ENCODE results near the gene HSPB8. TPM values are rescaled to one million over a fixed set of nuclear protein-coding genes. Genes with fewer than 3 reads are reported as not detected.

The HSPB8 gene
- total RNA-seq, 2 donors from 2014 or later = 14.8 to 22.7 TPM

DNA sequence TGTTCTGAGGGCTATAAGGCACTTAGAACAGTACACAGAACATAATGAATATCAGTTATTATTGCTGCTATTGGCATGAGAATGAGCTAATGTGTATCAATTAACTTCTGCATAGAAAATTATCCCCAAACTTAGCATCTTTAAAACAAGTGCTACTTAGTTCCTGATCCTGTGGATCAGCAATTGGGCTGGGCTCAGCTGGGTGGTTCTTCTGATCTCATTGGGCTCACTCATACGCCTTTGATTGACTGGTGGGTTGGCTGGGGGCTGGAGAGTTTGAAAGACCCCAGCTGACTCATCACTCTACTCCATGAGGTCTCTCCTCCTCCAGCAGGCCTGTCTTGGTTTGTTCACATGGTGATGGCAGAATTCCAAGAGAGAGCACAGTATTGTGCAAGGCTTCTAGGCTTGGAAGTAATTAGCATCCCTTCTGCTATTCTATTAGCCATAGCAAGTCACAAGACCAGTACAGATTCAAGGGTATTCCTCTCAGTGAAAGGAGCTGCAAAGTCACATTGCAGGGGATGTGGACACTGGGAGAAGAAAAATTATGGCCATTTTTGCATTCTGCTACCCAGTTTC lies 27.2 kb upstream of the HSPB8 start:
- TF ChIP-seq POLR2A (IDR thresholded peaks at IDR 0.05) (no peak), CTCF (IDR thresholded peaks at IDR 0.05) (no peak)
- H3K4me1 ChIP-seq = no peaks in the 10 kb centered on the region
- no peaks in the 10 kb centered on the region for H3K9me3 ChIP-seq
- WGBS, 2 donors = 60 to 67% methylated on average over 1 of the region's 1 CpG
- H3K4me3 ChIP-seq = no peak overlapping the region
- DNase-seq = no peak
- no peak overlapping the region for H3K27ac ChIP-seq
- no peak for ATAC-seq
- no peaks in the 10 kb centered on the region for H3K36me3 ChIP-seq (replicated peaks in 1 of 2; ENCODE audit: insufficient read depth in 1 of 2, low read depth in 2 of 2)
- intact Hi-C loops (cut with DNase I) = no loop called here
- no peaks in the 10 kb centered on the region for H3K27me3 ChIP-seq

GRCh38 chr12:119153477-119154434 lies 25.0 kb upstream of the HSPB8 start:
- Histone ChIP-seq H3K36me3 (replicated peaks in 1 of 2; ENCODE audit: insufficient read depth in 1 of 2, low read depth in 2 of 2) (no peaks in the 10 kb centered on the region), H3K4me1 (no peaks in the 10 kb centered on the region), H3K27me3 (no peaks in the 10 kb centered on the region), H3K9me3 (no peaks in the 10 kb centered on the region), H3K27ac (no peak overlapping the region), H3K4me3 (no peak overlapping the region)
- TF ChIP-seq CTCF (IDR thresholded peaks at IDR 0.05) = no peak
- no peak for TF ChIP-seq POLR2A (IDR thresholded peaks at IDR 0.05)
- 53 to 57% methylated on average over 48 to 49 of the region's 49 CpGs for WGBS, 2 donors
- DNase-seq = peak; percentile 71 to 76 (median 74)
- intact Hi-C loops (cut with DNase I) = no loop called here
- peak; percentile 77 for ATAC-seq

DNA sequence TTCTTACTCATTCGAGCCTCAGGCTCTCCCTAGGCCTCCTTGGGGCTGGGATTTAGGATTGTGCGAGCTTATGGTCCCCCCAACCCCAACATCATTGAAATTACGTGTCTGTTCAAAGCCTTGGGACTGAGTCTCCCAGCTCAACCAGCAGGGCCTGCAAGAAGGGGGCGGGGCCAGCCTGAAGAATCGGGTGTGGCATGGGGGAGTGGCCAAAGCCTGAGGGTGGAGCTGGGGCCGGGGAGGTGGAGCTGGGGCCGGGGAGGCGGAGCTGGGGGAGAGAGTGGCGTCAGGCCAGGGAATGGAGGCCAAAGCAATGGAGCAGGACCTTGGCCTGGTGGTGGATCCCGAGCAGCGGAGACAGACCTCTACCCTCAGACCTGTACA lies 24.3 kb upstream of the HSPB8 start:
- TF ChIP-seq POLR2A (IDR thresholded peaks at IDR 0.05) (no peak), CTCF (IDR thresholded peaks at IDR 0.05) (no peak)
- no peak for DNase-seq
- no peak overlapping the region for H3K27ac ChIP-seq
- no peaks in the 10 kb centered on the region for H3K27me3 ChIP-seq
- no peaks in the 10 kb centered on the region for H3K36me3 ChIP-seq (replicated peaks in 1 of 2; ENCODE audit: insufficient read depth in 1 of 2, low read depth in 2 of 2)
- no peaks in the 10 kb centered on the region for H3K4me1 ChIP-seq
- no peak for ATAC-seq
- WGBS, 2 donors = 73 to 76% methylated on average over 10 to 11 of the region's 11 CpGs
- H3K9me3 ChIP-seq = no peaks in the 10 kb centered on the region
- intact Hi-C loops (cut with DNase I) = no loop called here
- H3K4me3 ChIP-seq = no peak overlapping the region

DNA sequence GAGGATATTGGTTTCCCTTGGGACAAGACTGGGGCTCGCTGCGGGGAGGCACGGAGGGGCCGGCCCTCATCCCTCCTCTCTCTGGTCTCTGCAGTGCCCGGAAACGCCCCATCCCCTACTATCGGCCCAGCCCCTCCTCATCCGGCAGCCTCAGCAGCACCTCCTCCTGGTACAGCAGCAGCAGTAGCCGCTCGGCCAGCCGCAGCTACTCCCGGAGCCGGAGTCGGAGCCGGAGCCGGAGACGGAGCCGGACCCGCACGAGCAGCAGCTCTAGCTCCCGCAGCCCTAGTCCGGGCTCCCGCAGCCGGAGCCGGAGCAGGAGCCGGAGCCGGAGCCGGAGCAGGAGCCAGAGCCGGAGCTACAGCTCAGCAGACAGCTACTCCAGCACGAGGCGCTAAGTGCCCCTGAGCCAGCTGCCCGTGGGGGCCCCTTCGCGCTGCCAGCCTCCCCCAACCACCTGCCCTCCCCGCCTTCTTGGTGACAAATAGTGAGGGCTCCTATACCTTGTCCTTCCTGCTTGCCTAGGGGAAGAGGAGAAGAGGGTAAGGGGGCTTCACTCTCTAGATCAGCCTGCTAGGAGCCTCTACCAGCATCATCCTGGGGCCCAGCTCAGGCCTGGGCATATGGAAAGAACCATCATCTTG lies 22.2 kb upstream of the HSPB8 start:
- Histone ChIP-seq H3K36me3 (replicated peaks in 1 of 2; ENCODE audit: insufficient read depth in 1 of 2, low read depth in 2 of 2) (no peaks in the 10 kb centered on the region), H3K27ac (no peak overlapping the region), H3K9me3 (no peaks in the 10 kb centered on the region), H3K27me3 (no peaks in the 10 kb centered on the region), H3K4me1 (no peaks in the 10 kb centered on the region), H3K4me3 (no peak overlapping the region)
- DNase-seq = no peak
- no peak for ATAC-seq
- 34 to 76% methylated on average over 7 to 35 of the region's 35 CpGs for WGBS, 2 donors
- no peak for TF ChIP-seq POLR2A (IDR thresholded peaks at IDR 0.05)
- no peak for TF ChIP-seq CTCF (IDR thresholded peaks at IDR 0.05)
- intact Hi-C loops (cut with DNase I) = no loop called here

Measured in body of pancreas (tissue), 4 donors.